ENCODE measurements around the gene CD28.
"Not testable (repeated sequence)": the region's sequence is repeated elsewhere in the genome, so short reads cannot be mapped to it uniquely, and the experiment has no call there.

Gene CD28

DNA sequence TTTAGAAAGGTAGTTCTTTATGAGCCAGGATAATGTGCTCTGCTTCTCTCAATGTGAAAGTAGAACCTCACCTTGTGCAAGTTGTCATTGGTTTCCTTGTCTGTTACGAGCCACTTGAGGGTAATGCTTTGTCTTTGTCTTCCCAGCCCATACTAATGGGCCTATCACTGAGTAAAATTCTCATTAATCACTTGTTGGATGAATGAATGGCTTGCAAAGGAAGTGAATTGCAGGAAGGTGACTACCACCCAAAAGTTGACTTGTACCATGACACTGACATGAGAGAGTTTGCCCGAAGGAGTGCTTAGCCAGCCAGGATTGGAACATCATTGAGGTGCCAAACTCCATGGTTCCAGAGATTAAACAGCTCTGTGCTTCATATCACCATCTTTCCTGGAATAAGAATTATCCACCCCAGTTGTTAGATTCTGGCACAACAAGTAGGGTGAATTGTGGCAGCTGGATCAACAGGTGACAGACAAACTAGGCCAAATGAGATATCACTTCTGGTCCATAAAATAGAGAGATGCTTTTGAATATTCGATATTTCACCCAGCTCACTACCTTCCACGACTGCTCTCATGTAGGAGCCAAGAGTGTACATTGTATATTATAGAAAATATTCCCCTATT, 20.5 kb upstream of the CD28 start:
- no peak for DNase-seq (ENCODE audit: low read depth, low spot score)

- no peak for DNase-seq (ENCODE audit: low read depth, low spot score)
These were observed 19.3 kb upstream of the CD28 start for GRCh38 chr2:203687165-203687564.

DNA sequence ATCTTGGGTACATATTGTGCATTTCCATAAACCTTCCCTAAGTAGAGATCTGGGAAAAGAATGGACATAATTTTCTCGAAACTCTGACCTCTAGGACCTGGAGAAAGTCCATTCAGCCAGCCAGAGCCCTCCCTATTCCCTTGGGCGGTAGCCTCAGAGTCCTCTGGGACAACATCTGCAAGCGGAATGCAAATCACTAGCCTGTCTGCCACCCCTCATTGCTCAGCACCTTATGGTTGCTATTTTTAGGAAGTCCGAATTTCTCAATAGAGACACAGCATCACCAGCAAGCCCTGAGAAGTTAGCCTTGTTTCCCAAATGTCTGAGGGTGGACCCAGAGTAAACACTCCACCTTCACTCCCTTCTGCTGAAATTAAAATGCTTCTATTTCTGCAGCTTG, 17.6 kb upstream of the CD28 start:
- DNase-seq (ENCODE audit: low read depth, low spot score) = no peak

GRCh38 chr2:203689426-203690116, 16.9 kb upstream of the CD28 start:
- DNase-seq (ENCODE audit: low read depth, low spot score) = no peak

DNA sequence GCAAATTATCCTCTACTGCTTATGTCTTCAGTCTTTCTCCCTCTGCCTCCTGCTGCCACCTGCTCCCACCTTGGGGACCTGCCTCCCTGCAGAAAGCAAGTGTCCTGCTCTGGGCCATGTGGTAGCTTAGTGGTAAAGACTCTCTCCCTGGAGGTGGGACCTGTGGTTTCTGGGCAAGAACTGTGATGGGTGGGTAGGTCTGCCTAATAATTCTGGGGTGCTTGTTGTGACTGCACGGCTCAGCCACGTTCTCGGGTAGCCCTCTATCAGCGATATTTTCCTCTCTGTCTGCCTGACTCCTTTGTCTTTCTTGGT, 16.4 kb upstream of the CD28 start:
- no peak for DNase-seq (ENCODE audit: low read depth, low spot score)

- no peak for DNase-seq (ENCODE audit: low read depth, low spot score)
These were observed 15.9 kb upstream of the CD28 start for GRCh38 chr2:203690441-203691047.

- no peak for DNase-seq (ENCODE audit: low read depth, low spot score)
These were observed 15.3 kb upstream of the CD28 start for GRCh38 chr2:203691149-203691548.

GRCh38 chr2:203692031-203692710, 14.3 kb upstream of the CD28 start:
- no peak for DNase-seq (ENCODE audit: low read depth, low spot score)

DNA sequence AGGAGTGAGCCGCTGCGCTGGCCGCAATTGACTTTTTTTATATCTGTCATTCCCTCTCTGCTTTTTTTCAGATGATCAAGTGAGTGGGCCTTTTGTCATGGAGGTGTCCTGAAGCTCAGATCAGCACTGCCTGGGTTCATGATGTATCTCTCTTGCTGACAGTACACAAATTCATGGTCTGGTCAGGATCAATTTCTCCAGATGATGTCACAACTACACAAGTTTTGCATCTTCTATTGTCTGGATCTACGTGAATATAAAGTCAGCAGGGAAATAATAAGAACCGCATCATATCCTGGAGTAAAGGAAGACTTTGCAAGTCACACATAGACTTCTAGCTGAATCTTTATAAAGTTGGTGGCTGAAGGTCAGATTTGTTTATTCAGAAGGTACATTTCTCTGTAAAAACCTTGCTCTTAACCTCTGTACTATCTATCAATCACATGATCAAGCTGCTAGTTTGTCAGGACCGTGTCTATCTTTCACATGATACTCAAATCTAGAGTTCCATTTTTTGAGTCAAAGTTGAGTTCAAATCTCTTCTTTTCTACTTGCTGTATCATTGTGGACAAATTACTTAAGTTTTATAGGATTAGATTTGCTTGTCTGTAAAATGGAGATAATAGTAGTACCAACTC, 13.1 kb upstream of the CD28 start:
- DNase-seq (ENCODE audit: low read depth, low spot score) = no peak

DNA sequence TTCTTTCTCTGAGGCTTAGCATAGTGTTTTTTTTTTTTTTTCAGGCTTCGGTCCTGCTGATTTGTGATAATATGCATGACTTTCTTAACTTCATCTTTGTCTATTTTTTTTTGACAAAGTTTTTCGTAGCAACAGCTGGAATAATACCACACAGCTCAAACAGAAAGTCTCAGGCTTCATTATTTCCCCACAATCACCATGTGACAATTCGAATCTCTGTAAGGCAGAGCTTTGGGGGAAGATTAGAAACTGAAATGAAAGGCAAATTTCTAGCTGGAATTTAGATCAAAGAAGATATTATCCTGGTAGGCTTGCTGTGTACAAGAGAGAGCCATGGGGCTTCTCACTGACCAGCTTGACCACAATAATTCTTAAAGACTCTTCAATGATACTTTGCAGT, 12.2 kb upstream of the CD28 start:
- DNase-seq (ENCODE audit: low read depth, low spot score) = no peak

DNA sequence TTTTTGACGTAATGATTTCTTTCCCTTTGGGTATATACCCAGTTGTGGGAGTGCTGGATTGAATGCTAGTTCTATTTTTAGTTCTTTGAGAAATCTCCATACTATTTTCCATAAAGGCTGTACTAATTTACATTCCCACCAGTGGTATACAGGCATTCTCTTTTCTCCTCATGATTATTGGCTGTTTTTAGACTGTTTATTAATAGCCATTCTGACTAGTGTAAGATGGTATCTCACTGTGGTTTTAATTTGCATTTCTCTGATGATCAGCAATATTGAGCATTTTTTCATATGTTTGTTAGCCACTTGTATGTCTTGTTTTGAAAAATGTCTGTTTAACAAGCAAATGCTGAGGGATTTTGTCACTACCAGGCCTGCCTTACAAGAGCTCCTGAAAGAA, 9.2 kb upstream of the CD28 start:
- no peak for DNase-seq (ENCODE audit: low read depth, low spot score)

- not testable (repeated sequence) for DNase-seq (ENCODE audit: low read depth, low spot score)
These were observed 8.7 kb upstream of the CD28 start for GRCh38 chr2:203697763-203698162.

- DNase-seq (ENCODE audit: low read depth, low spot score) = not testable (repeated sequence)
These were observed 8.0 kb upstream of the CD28 start for GRCh38 chr2:203698410-203698809.

DNA sequence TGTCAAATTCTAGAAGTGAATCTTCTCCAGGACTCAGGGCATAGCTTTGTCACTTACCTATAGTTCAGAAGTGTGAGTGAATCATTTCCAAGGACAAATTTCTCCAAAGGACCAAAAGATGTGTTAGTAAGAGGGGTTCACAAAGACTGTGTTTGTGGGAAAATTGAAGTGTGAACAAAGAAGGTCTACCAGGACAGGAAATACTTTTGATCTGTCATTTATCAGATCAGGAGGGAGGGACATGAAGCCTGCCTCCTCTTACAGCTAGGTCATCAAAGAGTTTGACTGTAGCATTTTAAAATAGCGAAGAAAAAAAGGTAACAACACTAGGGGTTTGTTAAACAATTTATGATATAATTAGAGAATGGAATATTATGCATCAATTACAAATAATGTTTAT, 2.0 kb upstream of the CD28 start:
- DNase-seq (ENCODE audit: low read depth, low spot score) = no peak

GRCh38 chr2:203705178-203705577, 1.3 kb upstream of the CD28 start:
- no peak for DNase-seq (ENCODE audit: low read depth, low spot score)

GRCh38 chr2:203707530-203707929, 1.1 kb downstream of the CD28 start:
- DNase-seq (ENCODE audit: low read depth, low spot score) = no peak

DNA sequence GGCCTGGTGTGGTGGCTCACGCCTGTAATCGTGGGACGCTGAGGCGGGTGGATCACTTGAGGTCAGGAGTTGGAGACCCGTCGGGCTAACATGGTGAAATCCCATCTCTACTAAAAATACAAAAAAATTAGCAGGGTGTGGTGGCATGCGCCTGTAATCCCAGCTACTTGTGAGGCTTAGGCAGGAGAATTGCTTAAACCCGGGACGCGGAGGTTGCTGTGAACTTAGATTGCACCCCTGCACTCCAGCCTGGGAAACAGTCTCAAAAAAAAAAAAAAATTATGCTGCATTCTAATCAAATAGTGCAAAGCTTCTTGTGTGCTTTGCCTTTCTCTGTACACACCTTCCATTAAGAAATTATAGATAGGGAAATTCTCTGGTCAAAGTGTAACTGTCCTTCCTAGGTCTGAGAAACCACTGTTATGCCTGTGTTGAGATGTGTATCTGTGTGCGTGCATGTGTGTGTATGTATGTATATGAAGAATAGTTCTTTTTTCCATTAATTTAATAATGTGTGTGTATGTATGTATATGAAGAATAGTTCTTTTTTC, 2.5 kb downstream of the CD28 start:
- DNase-seq (ENCODE audit: low read depth, low spot score) = no peak

DNA sequence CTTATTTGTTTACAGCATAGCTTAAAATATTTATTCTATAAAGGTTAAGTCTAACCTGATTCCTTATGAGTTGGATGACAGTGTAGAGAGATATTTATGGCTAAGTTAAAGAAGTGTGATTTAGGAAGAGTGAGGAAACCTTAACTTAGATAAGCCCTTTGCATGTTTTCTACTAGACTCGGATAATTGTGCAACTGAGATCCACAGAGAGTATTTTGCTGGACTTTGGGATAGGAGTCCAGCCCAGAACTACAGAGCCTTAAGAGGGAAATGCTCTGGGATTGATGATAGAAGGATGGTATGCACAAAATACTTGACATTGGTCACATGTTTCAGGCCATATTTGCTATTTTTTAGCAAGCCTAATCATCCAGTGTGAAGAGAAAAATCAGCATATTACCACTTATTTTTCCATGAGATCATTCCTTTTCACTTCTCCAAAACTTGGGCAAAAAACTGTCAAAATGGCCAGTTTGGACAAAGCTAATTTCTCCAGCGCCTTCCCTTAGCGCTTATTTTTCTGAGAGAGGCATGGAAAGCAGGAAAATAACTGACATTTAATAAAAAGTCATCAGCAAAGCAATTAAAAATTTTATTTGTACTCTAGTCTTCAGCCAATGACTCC, 3.1 kb downstream of the CD28 start:
- DNase-seq (ENCODE audit: low read depth, low spot score) = no peak

DNA sequence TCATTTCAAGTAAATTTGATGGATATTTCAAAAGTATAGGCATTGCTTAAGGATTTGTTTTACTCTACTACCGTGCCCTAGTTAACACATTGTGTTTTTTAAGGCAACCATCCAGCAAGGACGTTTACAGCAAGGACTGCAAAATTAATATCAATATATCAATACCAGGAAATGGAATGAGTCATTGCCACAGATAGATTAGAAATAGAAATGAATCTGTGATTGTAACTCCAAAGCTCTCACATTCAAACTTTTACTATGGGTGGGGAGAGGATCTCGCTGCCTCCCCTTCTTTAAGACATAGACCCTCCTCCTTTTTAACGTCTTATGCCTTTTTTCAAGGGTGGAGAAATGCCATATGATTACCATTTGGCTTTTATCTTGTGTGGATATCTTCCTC, 3.8 kb downstream of the CD28 start:
- no peak for DNase-seq (ENCODE audit: low read depth, low spot score)

DNA sequence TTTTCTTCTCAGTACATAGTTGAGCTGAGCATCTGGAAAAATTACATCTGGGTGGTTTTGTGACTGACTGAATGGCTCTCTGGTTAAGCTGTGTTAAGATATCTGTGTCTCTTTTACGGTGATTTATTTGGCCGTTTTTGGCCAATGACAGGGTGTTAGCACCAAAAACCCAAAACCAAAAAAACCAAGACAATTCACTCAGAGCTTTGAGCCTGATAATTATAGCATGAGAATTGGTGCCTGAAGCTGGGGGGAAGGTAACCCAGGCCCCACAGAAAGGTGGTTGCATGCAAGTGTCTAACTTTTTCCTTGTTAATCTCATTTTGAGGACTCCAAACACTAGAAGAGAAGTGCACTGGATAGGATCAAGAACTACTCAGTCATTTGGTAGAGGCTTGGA, 4.5 kb downstream of the CD28 start:
- DNase-seq (ENCODE audit: low read depth, low spot score) = no peak

DNA sequence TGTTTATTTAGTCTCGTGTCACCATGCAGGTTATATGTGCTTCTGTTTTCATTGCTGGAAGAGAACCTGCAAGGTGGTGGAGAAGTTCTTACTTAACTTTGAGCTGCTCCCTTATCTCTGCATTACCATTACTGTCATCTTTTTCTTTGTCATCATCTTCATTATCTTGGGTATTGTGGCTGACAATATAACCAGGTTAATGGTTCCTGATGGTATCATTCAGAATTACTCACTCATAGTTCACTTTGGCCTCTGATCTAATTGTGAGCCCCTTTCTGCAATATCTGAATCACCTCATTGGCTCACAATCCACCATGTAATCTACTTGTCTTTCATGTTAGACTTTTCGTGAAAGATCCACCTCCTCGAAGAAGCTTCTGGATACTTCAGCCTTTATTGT, 5.0 kb downstream of the CD28 start:
- DNase-seq (ENCODE audit: low read depth, low spot score) = no peak

- no peak for DNase-seq (ENCODE audit: low read depth, low spot score)
These were observed 6.9 kb downstream of the CD28 start for GRCh38 chr2:203713381-203713780.

Data from iPS DF 19.7 (cell line).